ENCODE data around the gene NTSR1. TPM values are rescaled to one million over a fixed set of nuclear protein-coding genes. Genes with fewer than 3 reads are reported as not detected.

NTSR1 gene
- total and polyA plus RNA-seq, 4 donors = 0.02 to 3.7 (median 0.76) TPM

GRCh38 chr20:62689861-62690260 lies 18.8 kb upstream of the NTSR1 start:
- 84 to 92% methylated on average over 17 of the region's 17 CpGs for whole genome bisulfite sequencing, 2 donors
- DNase-seq = no peak
- H3K9ac ChIP-seq (ENCODE audit: insufficient read depth in 1 of 2, low read length in 2 of 2) = no peak overlapping the region

GRCh38 chr20:62690261-62690820 lies 18.3 kb upstream of the NTSR1 start:
- 85 to 93% methylated on average over 17 of the region's 17 CpGs for WGBS, 2 donors
- DNase-seq (no peak), ATAC-seq (ENCODE audit: insufficient read depth, low FRiP score) (no peak)
- no peak for TF ChIP-seq CTCF (IDR thresholded peaks at IDR 0.05; ENCODE audit: control extremely low read depth, extremely low read depth)
- no peaks in the 10 kb centered on the region for H3K4me1 ChIP-seq (ENCODE audit: control insufficient read depth in 5 of 5, insufficient read depth in 5 of 5, low read length in 5 of 5)
- H3K36me3 ChIP-seq (ENCODE audit: control insufficient read depth in 4 of 4, insufficient read depth in 4 of 4, low read length in 4 of 4) = peaks cover 0 to 2% (median 0%) of the 10 kb centered on the region in 4 donors
- peaks cover 7 to 8% (median 7%) of the 10 kb centered on the region in 3 donors for H3K27me3 ChIP-seq (ENCODE audit: control insufficient read depth in 3 of 3, insufficient read depth in 3 of 3, low read length in 2 of 3)
- no peak overlapping the region for H3K27ac ChIP-seq (ENCODE audit: low read depth in 1 of 2, low read length in 1 of 2)
- H3K4me3 ChIP-seq = no peak overlapping the region
- peaks cover 0 to 2% (median 0%) of the 10 kb centered on the region in 4 donors for H3K9me3 ChIP-seq (ENCODE audit: control insufficient read depth in 4 of 4, insufficient read depth in 3 of 4, low read length in 3 of 4)
- no peak overlapping the region for H3K9ac ChIP-seq (ENCODE audit: insufficient read depth in 1 of 2, low read length in 2 of 2)

More at GRCh38 chr20:62689861-62690260, 18.8 kb upstream of the NTSR1 start:
- Histone ChIP-seq H3K27me3 (ENCODE audit: control insufficient read depth in 3 of 3, insufficient read depth in 3 of 3, low read length in 2 of 3) (peaks cover 7 to 8% (median 8%) of the 10 kb centered on the region in 3 donors), H3K9me3 (ENCODE audit: control insufficient read depth in 4 of 4, insufficient read depth in 3 of 4, low read length in 3 of 4) (peaks cover 0 to under 1% (median 0%) of the 10 kb centered on the region in 4 donors), H3K36me3 (ENCODE audit: control insufficient read depth in 4 of 4, insufficient read depth in 4 of 4, low read length in 4 of 4) (peaks cover 0 to 2% (median 0%) of the 10 kb centered on the region in 4 donors), H3K27ac (ENCODE audit: low read depth in 1 of 2, low read length in 1 of 2) (no peak overlapping the region), H3K4me3 (no peak overlapping the region), H3K4me1 (ENCODE audit: control insufficient read depth in 5 of 5, insufficient read depth in 5 of 5, low read length in 5 of 5) (no peaks in the 10 kb centered on the region)
- ATAC-seq (ENCODE audit: insufficient read depth, low FRiP score) = no peak
- TF ChIP-seq CTCF (IDR thresholded peaks at IDR 0.05; ENCODE audit: control extremely low read depth, extremely low read depth) = no peak

GRCh38 chr20:62691487-62691886 lies 17.1 kb upstream of the NTSR1 start:
- DNase-seq (no peak), ATAC-seq (ENCODE audit: insufficient read depth, low FRiP score) (no peak)
- peaks cover 0 to 2% (median 0%) of the 10 kb centered on the region in 4 donors for H3K36me3 ChIP-seq (ENCODE audit: control insufficient read depth in 4 of 4, insufficient read depth in 4 of 4, low read length in 4 of 4)
- no peak overlapping the region for H3K27ac ChIP-seq (ENCODE audit: low read depth in 1 of 2, low read length in 1 of 2)
- WGBS, 2 donors = 76 to 82% methylated on average over 15 of the region's 15 CpGs
- TF ChIP-seq CTCF (IDR thresholded peaks at IDR 0.05; ENCODE audit: control extremely low read depth, extremely low read depth) = no peak
- no peak overlapping the region for H3K9ac ChIP-seq (ENCODE audit: insufficient read depth in 1 of 2, low read length in 2 of 2)
- peaks cover 0 to 2% (median 0%) of the 10 kb centered on the region in 4 donors for H3K9me3 ChIP-seq (ENCODE audit: control insufficient read depth in 4 of 4, insufficient read depth in 3 of 4, low read length in 3 of 4)
- H3K4me3 ChIP-seq = no peak overlapping the region
- no peaks in the 10 kb centered on the region for H3K4me1 ChIP-seq (ENCODE audit: control insufficient read depth in 5 of 5, insufficient read depth in 5 of 5, low read length in 5 of 5)
- H3K27me3 ChIP-seq (ENCODE audit: control insufficient read depth in 3 of 3, insufficient read depth in 3 of 3, low read length in 2 of 3) = peaks cover 0 to 12% (median 0%) of the 10 kb centered on the region in 3 donors
